Measurements from ENCODE around the gene MEIS2.

The MEIS2 gene

DNA sequence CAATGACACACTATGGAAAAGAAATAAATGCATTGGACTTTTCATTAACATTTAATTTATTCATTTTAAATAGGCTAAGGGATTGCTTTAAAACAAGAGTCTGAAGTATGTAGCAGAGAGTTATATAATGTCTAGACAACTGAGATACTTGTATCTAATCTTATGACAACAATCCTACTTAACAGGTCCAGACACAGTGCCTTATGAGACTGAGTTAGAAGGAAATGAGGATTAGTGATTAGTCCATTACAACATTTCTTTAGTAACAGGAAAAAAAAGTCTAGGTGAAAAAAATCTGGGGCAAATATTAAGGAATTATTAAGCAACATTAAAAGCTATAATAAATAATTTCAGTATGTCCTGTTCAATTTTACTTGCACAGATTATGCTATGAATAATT lies 140.6 kb downstream of the MEIS2 start:
- DNase-seq = no peak

- DNase-seq = no peak
Measured at GRCh38 chr15:36958606-36959005, 141.7 kb downstream of the MEIS2 start.

DNA sequence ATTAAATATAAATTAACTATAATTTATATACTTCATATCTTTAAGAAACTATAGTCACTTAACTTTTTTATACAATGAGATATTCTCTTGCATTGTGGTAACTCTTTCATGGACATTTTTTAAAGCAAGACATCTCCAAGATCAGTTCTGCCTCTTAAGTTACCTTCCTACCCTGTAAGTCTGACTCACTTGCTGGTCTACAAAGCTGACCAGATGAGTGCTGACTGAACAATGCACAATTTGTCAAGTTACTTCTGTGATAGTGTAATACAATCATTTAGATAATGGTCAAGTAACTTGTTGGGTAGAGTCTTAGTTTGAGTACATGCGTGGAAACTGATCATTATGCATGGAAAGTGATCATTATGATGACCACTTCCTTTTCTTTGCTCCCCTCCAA lies 145.9 kb downstream of the MEIS2 start:
- DNase-seq = no peak

GRCh38 chr15:36953346-36953745 lies 147.0 kb downstream of the MEIS2 start:
- no peak for DNase-seq

- DNase-seq = no peak
Measured at GRCh38 chr15:36951731-36952247, 148.6 kb downstream of the MEIS2 start.

- DNase-seq = no peak
Measured at GRCh38 chr15:36950371-36950770, 150.0 kb downstream of the MEIS2 start.

GRCh38 chr15:36948982-36949381 lies 151.4 kb downstream of the MEIS2 start:
- DNase-seq = no peak

DNA sequence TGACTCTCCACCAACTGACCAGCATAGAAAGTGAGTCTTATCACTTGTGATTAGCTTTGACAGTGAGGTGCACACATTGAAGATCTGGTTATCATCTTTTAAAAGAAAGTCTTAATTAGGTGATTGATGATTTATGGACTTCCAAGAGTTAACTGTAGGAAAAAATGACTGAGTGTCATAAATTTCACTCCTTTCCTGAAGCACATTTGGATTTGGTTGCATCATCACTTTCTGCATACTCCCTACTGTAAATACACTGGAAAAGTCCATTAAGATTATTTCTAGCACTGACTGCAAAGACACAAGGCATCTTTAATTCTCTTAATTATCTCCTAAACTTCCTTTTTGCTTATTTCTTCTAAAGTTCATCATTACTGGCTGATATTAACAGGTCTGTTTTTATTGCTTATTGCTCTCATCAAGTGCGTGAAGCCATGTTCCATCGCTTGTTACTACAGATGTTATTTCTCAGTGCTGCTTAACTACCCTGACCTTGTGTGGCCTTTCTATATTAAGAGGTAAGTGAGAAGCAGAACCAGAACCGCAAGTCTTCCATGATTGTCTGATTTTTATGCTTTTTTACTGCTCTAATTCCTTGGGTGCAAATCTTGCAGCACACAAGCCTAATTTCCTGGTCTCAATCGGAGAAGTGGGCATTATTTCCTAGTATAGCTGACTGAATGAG lies 153.2 kb downstream of the MEIS2 start:
- no peak for DNase-seq

GRCh38 chr15:36944442-36944841 lies 155.9 kb downstream of the MEIS2 start:
- no peak for DNase-seq

- no peak for DNase-seq
Measured at GRCh38 chr15:36943508-36944361, 156.6 kb downstream of the MEIS2 start.

DNA sequence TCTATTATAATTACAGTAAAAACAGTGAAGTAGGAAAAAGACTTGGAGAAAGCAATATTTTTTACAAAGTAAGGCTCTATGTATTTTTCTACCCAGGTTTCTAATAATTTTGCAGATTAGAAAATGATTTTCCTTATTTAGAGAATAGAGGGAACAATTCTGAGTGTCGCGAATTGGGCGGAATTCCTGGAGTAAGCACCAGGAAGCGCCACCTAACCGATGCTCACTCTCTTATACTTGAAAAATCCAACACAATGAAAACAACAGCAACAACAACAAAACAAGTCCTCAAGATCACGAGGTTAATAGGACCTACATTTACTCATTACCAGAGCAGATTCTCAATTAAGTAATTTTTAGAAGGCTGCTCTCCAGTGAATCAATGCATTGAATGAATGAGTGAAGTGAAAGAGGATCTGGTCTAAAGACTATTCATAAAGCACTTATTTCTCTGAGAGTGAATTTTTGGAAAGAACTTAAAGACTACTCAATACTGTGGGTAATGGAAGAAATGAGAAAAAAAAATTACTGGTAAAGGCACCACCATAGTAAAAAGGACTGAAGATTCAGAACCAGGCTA lies 158.0 kb downstream of the MEIS2 start:
- DNase-seq = no peak

GRCh38 chr15:36941798-36942197 lies 158.6 kb downstream of the MEIS2 start:
- no peak for DNase-seq

DNA sequence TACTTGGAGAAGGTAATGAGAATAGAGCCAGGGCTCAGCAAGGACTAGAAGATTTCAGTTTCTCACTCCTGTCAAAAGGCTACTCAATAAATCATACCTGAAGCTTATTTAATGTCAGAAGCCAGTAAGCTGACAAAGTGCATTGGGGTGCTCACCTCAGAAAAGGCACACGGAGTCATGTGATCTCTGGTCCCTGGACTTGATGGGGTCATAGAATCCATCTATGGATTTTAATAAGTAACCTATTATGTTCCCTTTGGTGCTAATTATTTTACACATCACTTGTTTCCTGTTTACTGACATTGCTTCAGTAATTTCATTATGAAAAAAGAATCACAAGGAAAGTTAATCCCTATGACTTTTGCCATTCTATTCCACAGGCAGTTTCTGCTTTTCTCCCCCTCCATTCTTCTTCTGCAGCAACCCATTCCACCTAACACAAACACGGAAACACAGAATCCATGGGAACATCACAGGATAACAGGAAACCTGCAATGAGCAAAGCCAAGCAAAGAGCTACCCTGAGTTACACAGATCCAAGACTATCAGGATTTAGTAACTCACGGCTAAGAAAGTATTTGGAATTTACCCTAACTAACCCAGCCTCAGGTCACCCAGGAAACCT lies 159.6 kb downstream of the MEIS2 start:
- DNase-seq = no peak

DNA sequence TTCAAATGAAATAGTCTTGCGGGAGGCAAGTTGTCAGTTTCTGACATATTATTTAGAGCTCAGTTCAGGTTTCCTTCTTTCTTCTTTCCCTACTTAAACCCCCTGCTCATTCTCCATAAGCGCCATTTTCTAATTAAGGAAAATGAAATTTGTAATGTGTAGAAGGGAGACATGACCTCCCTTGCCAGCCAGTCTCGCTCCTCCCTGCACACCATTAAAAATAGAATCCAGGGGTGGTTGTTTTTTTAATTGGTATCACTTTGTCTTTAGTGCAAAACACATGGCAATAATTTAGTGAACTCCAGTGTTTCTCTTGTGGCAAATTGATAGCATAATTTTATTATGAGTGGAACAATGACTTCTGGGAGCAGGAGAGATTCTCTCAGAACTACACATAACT lies 160.1 kb downstream of the MEIS2 start:
- DNase-seq = no peak

DNA sequence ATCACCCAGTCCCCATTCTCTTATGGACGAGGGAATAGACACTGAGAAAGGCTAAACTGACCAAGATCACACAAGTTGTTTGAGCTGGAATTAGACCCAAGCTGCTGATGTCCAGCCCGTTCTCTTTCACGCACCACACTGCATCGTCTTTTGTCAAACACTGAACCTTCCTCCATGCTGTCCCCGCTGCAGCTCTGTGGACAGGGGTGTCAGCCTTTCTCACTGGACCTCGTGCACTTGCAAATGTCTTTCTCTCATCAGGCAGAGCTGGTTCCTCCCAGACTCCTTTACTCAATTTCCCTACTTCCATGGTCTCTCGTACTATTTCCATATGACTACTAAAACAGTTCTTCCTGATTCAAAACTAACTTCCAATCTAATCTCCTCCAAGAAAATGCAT lies 161.6 kb downstream of the MEIS2 start:
- no peak for DNase-seq

GRCh38 chr15:36938131-36938530 lies 162.2 kb downstream of the MEIS2 start:
- DNase-seq = no peak

GRCh38 chr15:36936613-36937012 lies 163.7 kb downstream of the MEIS2 start:
- no peak for DNase-seq

DNA sequence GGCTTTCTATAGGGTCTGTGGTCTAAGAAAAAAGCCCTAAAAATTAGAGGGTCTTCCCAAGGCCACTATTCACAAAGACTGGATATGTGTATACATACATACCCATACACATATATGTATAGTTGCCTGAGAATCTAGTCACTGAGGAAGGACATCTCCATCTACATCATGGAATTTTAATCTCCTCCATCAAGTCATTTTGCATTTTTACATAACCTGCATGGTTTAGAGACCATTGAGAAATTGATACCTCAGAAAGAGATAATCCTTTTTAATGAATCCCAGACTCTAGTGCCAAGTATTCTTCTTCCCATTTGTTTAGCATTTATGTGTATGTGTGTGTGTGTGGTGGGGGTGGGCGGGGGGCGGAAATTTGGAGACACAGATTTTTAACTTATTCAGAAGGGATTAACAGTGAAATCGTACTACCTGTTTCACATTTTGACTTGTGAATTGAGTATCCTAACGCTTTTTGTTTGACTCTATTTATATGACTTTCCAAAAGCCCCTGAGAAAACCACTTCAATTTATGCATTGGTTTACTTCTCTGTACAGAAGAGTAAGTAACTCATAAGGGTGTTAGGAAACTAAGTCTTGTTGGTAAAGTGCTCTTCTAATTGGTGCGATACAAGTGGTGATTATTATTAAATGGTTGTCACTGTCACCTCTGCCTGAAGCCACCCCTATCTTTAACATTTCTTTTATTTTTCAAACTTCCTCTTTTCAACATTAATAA lies 166.9 kb downstream of the MEIS2 start:
- DNase-seq = no peak

- DNase-seq = no peak
Measured at GRCh38 chr15:36932070-36932469, 168.3 kb downstream of the MEIS2 start.

GRCh38 chr15:36931434-36931833 lies 168.9 kb downstream of the MEIS2 start:
- no peak for DNase-seq

GRCh38 chr15:36926427-36926825 lies 173.9 kb downstream of the MEIS2 start:
- DNase-seq = no peak

- no peak for DNase-seq
Measured at GRCh38 chr15:36925653-36926426, 174.5 kb downstream of the MEIS2 start.

Data from right hindlimb (tissue), 1 donor.